ENCODE results near the gene BRD3OS.

BRD3OS gene

GRCh38 chr9:134045841-134046544 lies 20.7 kb downstream of the BRD3OS start:
- no peak overlapping the region for H3K4me3 ChIP-seq (ENCODE audit: low read length)
- no peak for DNase-seq (ENCODE audit: low read depth, low spot score)

GRCh38 chr9:134046894-134047681 lies 21.8 kb downstream of the BRD3OS start:
- H3K4me3 ChIP-seq (ENCODE audit: low read length) = no peak overlapping the region
- DNase-seq (ENCODE audit: low read depth, low spot score) = no peak

GRCh38 chr9:134047868-134048581 lies 22.7 kb downstream of the BRD3OS start:
- no peak for DNase-seq (ENCODE audit: low read depth, low spot score)

GRCh38 chr9:134048582-134048968 lies 23.3 kb downstream of the BRD3OS start:
- no peak for DNase-seq (ENCODE audit: low read depth, low spot score)
- no peak overlapping the region for H3K4me3 ChIP-seq (ENCODE audit: low read length)

More at GRCh38 chr9:134047868-134048581, 22.7 kb downstream of the BRD3OS start:
- no peak overlapping the region for H3K4me3 ChIP-seq (ENCODE audit: low read length)

GRCh38 chr9:134049236-134049635 lies 24.0 kb downstream of the BRD3OS start:
- DNase-seq (ENCODE audit: low read depth, low spot score) = no peak
- H3K4me3 ChIP-seq (ENCODE audit: low read length) = no peak overlapping the region

GRCh38 chr9:134049772-134050588 lies 24.7 kb downstream of the BRD3OS start:
- no peak overlapping the region for H3K4me3 ChIP-seq (ENCODE audit: low read length)
- no peak for DNase-seq (ENCODE audit: low read depth, low spot score)

GRCh38 chr9:134050726-134051125 lies 25.4 kb downstream of the BRD3OS start:
- H3K4me3 ChIP-seq (ENCODE audit: low read length) = no peak overlapping the region
- DNase-seq (ENCODE audit: low read depth, low spot score) = no peak

- no peak overlapping the region for H3K4me3 ChIP-seq (ENCODE audit: low read length)
- no peak for DNase-seq (ENCODE audit: low read depth, low spot score)
Measured at GRCh38 chr9:134051319-134051718, 26.0 kb downstream of the BRD3OS start.

- H3K4me3 ChIP-seq (ENCODE audit: low read length) = no peak overlapping the region
Measured at GRCh38 chr9:134052491-134052890, 27.2 kb downstream of the BRD3OS start.

GRCh38 chr9:134052941-134053340 lies 27.7 kb downstream of the BRD3OS start:
- DNase-seq (ENCODE audit: low read depth, low spot score) = no peak
- H3K4me3 ChIP-seq (ENCODE audit: low read length) = no peak overlapping the region

More at GRCh38 chr9:134052491-134052890, 27.2 kb downstream of the BRD3OS start:
- no peak for DNase-seq (ENCODE audit: low read depth, low spot score)

- DNase-seq (ENCODE audit: low read depth, low spot score) = no peak
- no peak overlapping the region for H3K4me3 ChIP-seq (ENCODE audit: low read length)
Measured at GRCh38 chr9:134053401-134053871, 28.2 kb downstream of the BRD3OS start.

GRCh38 chr9:134053941-134054761 lies 28.9 kb downstream of the BRD3OS start:
- H3K4me3 ChIP-seq (ENCODE audit: low read length) = no peak overlapping the region
- no peak for DNase-seq (ENCODE audit: low read depth, low spot score)

GRCh38 chr9:134054891-134055811 lies 29.9 kb downstream of the BRD3OS start:
- no peak for DNase-seq (ENCODE audit: low read depth, low spot score)
- H3K4me3 ChIP-seq (ENCODE audit: low read length) = no peak overlapping the region

GRCh38 chr9:134055981-134056461 lies 30.7 kb downstream of the BRD3OS start:
- no peak for DNase-seq (ENCODE audit: low read depth, low spot score)
- no peak overlapping the region for H3K4me3 ChIP-seq (ENCODE audit: low read length)

GRCh38 chr9:134056483-134057306 lies 31.4 kb downstream of the BRD3OS start:
- no peak overlapping the region for H3K4me3 ChIP-seq (ENCODE audit: low read length)
- DNase-seq (ENCODE audit: low read depth, low spot score) = no peak

GRCh38 chr9:134057307-134057657 lies 32.0 kb downstream of the BRD3OS start:
- DNase-seq (ENCODE audit: low read depth, low spot score) = no peak
- no peak overlapping the region for H3K4me3 ChIP-seq (ENCODE audit: low read length)

Data from Jurkat, Clone E6-1 (cell line).